Mucosa of rectum (tissue), 2 donors: ENCODE data around the gene CDK14.
"Not testable (repeated sequence)": the region's sequence is repeated elsewhere in the genome, so short reads cannot be mapped to it uniquely, and the experiment has no call there.

ENCODE experiments used
- H3K27ac ChIP-seq, 2 donors: one replicate each; pipeline ENCODE4 v1.7.0; 2013; ENCODE audit warnings: inconsistent platforms in 2 of 2, low read depth in 2 of 2, low read length in 2 of 2
- H3K27me3 ChIP-seq, 2 donors: one replicate each; pipeline ENCODE4 v1.7.0; 2013; ENCODE audit warnings: low read length in 2 of 2; ENCODE audit not compliant: control insufficient read depth in 2 of 2, insufficient read depth in 2 of 2
- H3K36me3 ChIP-seq, 2 donors: one replicate each; pipeline ENCODE4 v1.7.0; 2013; ENCODE audit warnings: low read length in 2 of 2; ENCODE audit not compliant: control insufficient read depth in 2 of 2, insufficient read depth in 2 of 2
- H3K4me1 ChIP-seq, 2 donors: one replicate each; pipeline ENCODE4 v1.7.0; 2013; ENCODE audit warnings: low read length in 2 of 2, mild to moderate bottlenecking in 1 of 2; ENCODE audit not compliant: control insufficient read depth in 2 of 2, insufficient read depth in 2 of 2
- H3K4me3 ChIP-seq, 2 donors: one replicate each; pipeline ENCODE4 v1.7.0; 2013; ENCODE audit warnings: low read length in 2 of 2
- H3K9ac ChIP-seq, 2 donors: one replicate each; pipeline ENCODE4 v1.7.0; 2013; ENCODE audit warnings: low read length in 2 of 2, low read depth in 1 of 2, mild to moderate bottlenecking in 1 of 2
- H3K9me3 ChIP-seq, 2 donors: one replicate each; pipeline ENCODE4 v1.7.0; 2013; ENCODE audit warnings: low read length in 2 of 2; ENCODE audit not compliant: control insufficient read depth in 2 of 2
- donor health status: healthy.
- donor health status: Normal muscosa, but diverticular disease.

Gene CDK14

DNA sequence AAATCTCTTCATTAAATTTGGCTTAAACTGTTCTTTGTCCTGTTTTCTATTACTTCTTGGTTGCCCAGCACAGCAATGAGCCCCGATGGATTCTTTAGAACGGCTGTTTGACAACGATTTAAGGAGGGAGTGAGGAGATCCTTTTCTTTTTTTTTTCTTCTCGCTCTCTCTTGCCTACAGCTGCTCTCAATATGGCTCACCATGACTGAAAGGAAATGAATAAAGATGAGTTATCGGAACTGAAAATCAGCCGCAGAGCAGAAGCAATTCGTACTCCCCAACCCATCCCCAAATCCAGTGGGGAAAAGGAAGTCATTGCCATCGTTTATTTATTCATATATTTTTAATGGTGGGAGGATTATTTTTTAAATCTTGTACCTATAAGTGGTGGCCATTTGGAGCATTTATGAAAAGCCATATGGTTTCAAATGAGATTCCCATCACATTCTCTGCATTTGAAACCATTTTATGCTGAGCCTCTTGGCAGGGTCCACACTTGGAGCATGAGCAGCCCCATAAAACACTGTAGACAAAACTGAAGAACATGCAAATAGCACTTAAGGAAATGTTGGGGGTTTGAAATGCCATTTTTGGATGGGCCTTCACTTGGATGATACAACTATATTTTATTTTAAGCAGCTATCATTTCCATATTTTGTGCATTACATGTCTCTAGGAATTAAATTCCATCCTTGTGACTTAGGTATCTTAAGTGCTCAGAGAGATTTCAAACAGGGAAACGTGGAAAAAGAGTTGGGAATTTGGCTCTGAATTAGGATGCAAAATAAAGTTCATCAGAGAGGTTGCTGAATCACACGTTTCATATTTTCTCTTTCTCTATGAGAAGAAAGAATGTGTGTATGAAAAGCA is 560.4 kb downstream of the CDK14 start:
- no peak overlapping the region for H3K4me3 ChIP-seq
- no peaks in the 10 kb centered on the region for H3K36me3 ChIP-seq
- no peaks in the 10 kb centered on the region for H3K9me3 ChIP-seq
- no peak overlapping the region for H3K27ac ChIP-seq
- H3K27me3 ChIP-seq = no peaks in the 10 kb centered on the region
- H3K9ac ChIP-seq = no peak overlapping the region
- no peaks in the 10 kb centered on the region for H3K4me1 ChIP-seq

DNA sequence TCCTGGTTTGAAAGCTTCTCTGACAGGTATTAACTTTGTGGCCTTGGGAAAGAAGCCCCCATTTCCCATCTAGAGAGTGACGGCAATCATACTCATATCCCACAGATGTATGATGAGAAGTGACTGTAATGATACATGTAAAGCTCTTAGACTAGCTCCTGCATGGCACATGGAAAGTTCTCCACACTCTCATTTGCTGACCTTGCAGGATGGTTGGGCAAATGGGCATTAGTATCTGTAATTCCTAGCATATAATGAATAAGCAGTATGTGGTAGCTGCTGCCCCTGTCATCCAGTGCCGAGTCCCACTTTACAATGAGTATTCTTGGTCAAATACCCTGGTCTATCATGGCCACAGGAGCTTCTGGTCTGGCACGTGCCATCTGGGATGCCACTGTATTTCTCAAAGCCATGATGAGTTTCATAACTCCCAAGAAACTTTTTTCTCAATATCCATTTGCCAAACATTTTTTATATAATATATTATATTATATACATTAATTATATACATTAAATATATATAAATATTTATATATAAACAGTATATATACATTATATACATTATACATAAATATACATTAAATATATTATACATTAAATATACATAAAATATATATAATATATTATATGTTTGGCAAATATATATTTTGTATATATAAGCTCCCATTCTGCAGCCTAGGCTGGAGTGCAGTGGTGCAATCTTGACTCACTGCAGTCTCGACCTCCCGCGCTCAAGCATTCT is 561.6 kb downstream of the CDK14 start:
- no peaks in the 10 kb centered on the region for H3K36me3 ChIP-seq
- H3K9me3 ChIP-seq = no peaks in the 10 kb centered on the region
- H3K27ac ChIP-seq = no peak overlapping the region
- H3K9ac ChIP-seq = no peak overlapping the region
- no peak overlapping the region for H3K4me3 ChIP-seq
- no peaks in the 10 kb centered on the region for H3K27me3 ChIP-seq
- H3K4me1 ChIP-seq = no peaks in the 10 kb centered on the region

DNA sequence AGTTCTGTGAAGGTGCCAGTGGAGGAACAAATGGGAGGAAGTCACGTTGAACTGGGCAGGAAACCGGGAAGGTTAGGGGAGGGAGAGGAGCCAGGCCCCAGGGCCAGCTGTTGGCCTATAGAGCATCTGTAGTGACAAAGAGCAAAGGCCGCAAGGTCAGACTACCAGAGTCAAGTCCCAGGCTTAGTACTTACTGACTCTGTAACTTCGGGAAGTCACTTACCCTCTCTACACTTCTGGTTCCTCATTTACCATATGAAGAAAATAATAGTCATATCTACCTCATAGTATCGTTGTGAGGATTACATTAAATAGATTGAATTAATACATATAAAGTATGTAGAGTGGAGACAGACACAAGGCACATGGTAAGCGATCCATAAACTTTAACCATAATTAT is 566.3 kb downstream of the CDK14 start:
- Histone ChIP-seq H3K9ac (no peak overlapping the region), H3K27ac (no peak overlapping the region), H3K27me3 (no peaks in the 10 kb centered on the region), H3K36me3 (no peaks in the 10 kb centered on the region), H3K4me3 (no peak overlapping the region), H3K4me1 (no peaks in the 10 kb centered on the region), H3K9me3 (no peaks in the 10 kb centered on the region)

DNA sequence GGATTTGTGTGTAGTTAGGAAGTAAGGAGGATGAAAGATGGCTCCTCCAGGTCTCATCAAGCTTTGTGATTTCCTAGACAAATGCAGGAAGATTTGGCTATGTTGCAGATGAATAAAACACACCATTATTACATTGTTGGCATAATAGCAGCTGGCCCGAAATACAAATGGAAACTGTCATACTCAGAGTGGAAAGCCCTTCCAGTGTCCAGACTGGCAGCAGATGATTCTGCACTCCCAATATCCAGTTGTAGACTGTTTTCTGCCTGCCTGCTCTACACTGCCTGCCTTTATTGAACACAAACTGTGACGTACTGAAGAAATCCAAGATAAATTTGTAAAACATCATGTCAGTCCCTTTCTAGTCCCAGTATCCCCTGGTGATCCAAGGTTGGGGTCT is 568.4 kb downstream of the CDK14 start:
- Histone ChIP-seq H3K27ac (no peak overlapping the region), H3K27me3 (no peaks in the 10 kb centered on the region), H3K9me3 (no peaks in the 10 kb centered on the region), H3K36me3 (no peaks in the 10 kb centered on the region), H3K4me3 (no peak overlapping the region), H3K9ac (no peak overlapping the region), H3K4me1 (no peaks in the 10 kb centered on the region)

DNA sequence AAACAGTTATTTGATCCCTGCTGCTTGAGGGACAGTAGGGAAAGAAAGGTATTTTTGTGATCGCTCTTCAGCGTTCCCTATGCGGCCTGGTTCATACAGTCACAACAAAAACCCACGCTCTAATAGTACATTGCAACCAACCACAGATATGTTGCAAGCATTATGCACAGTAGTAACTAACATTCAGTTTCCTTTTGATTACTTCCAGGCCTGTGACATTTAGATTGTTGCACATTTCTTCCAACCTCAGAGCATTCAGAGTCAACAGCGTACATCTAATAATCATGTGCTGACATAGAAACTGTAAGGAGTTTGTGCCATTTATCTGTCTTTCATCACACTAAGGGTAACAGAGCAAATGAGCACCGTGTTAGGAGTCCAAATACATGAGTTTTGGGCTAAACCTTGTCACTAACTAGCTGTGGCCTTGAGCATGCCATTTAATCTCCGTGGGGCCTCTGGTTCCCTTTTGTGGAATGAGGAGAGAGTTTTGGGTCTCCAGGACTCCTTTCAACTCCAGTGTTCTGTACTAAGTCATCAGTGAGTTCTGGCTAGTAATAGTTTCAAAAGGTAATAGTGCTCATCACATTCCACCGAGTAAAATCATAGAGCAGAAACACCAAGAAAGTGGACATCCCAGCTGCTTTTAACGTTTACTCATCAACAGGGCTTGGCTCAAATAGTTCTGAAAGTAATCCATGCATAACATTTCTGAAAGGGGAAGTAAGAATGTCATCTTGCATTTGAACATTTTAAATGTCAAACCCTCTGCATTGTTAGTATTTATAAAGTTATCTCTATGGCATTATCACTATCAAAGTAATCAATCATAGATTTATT is 569.1 kb downstream of the CDK14 start:
- Histone ChIP-seq H3K4me1 (no peaks in the 10 kb centered on the region), H3K4me3 (no peak overlapping the region), H3K9ac (no peak overlapping the region), H3K27ac (no peak overlapping the region), H3K36me3 (no peaks in the 10 kb centered on the region), H3K9me3 (no peaks in the 10 kb centered on the region), H3K27me3 (no peaks in the 10 kb centered on the region)

DNA sequence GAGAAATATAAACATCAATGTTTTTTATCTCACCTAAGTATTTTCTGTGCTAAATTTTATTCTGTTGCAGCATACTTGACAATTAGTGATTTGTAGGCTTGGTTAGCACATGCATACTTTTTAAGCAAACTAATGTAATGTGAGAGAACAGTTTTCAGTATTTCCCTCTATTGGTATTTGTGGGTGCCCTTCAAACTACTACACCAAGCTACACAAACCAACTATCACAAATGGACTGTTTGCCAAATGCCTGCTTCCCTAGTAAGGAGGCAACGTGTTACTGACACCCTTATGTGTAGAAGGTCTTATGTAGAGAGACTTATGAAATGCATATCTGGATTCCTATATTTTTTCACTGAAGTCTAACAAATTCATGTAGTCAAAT is 569.7 kb downstream of the CDK14 start:
- Histone ChIP-seq H3K27me3 (no peaks in the 10 kb centered on the region), H3K4me1 (no peaks in the 10 kb centered on the region), H3K36me3 (no peaks in the 10 kb centered on the region), H3K4me3 (no peak overlapping the region), H3K9ac (no peak overlapping the region), H3K9me3 (no peaks in the 10 kb centered on the region), H3K27ac (no peak overlapping the region)

DNA sequence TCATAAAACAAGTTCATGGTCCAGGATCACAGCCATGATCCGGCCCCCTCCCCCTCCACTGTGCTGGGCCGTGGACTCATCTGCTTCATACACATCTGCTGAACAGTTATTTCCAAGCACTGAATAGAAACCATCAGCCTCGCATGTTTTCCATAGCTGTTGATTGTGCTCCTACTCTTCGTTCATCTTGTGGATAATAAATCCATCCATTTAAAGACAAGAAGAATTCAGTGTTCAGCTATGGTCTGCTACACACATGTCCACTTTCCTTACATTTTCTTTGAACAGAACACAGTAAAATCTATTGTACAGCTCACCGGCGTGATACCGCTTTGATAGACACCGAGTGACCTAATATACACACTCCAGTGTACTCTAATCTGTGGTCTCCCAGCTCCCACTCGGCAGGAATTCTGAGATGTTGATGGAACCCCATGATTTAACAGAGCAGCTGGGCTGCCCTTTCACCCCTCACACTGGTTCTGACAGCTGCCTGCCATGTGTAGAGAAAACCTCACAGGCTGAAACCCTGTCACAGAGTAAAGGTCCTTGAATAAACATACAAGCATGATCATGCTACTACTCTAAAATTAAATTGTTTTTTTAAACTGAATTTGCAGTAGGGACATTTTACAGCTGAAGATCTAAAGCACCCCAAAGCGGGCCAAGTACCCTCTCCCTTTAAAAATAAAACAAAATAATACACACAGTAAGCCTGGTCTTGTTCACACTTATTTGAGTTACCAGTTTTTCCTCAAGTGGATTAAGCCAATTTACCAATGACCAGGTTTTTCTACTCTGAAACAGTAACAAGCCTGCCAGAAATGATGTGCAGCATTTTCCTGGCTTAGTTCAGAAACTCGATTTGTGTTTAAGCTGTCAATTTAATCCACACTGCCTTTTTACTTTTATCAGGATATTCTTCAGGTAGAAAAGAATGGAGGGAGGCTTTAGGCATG is 573.0 kb downstream of the CDK14 start:
- H3K4me1 ChIP-seq = no peaks in the 10 kb centered on the region
- no peaks in the 10 kb centered on the region for H3K9me3 ChIP-seq
- H3K36me3 ChIP-seq = no peaks in the 10 kb centered on the region
- H3K27ac ChIP-seq = no peak overlapping the region
- H3K9ac ChIP-seq = no peak overlapping the region
- H3K4me3 ChIP-seq = no peak overlapping the region
- H3K27me3 ChIP-seq = no peaks in the 10 kb centered on the region

DNA sequence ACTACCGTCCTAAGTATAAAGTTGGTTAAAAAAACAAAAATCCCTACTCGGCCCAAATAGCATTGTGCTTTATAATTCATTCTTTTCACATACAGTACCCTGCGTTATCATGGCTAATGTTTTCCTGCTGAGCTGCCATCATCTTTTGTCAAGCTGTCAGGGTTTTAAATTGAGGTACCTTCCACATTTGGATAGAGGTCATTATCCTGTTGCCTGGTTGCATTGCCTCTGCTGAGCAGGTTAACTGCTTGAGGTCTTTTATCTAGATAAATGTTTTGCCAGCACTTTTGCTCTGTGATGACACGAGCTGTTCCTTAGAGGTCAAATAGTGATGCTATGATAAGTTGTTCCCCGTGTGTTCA is 573.7 kb downstream of the CDK14 start:
- Histone ChIP-seq H3K9ac (no peak overlapping the region), H3K36me3 (no peaks in the 10 kb centered on the region), H3K27me3 (no peaks in the 10 kb centered on the region), H3K9me3 (no peaks in the 10 kb centered on the region), H3K4me3 (no peak overlapping the region), H3K4me1 (no peaks in the 10 kb centered on the region), H3K27ac (no peak overlapping the region)

DNA sequence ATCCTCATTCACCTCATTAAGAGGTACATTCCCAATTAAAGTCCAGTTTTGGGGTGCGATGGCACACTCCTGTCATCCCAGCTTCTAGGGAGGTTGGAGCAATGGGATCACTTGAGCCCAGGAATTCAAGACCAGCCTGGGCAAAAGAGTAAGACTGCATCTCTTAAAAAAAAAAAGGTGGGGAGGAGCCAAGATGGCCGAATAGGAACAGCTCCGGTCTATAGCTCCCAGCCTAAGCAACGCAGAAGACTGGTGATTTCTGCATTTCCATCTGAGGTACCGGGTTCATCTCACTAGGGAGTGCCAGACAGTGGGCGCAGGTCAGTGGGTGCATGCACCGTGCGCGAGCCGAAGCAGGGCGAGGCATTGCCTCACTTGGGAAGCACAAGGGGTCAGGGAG is 577.1 kb downstream of the CDK14 start:
- not testable (repeated sequence) for H3K36me3 ChIP-seq, H3K4me3 ChIP-seq, H3K4me1 ChIP-seq, H3K9me3 ChIP-seq, H3K9ac ChIP-seq, H3K27me3 ChIP-seq, H3K27ac ChIP-seq
